ENCODE data around the gene CLIC6. TPM values are rescaled to one million over a fixed set of nuclear protein-coding genes. Genes with fewer than 3 reads are reported as not detected.

CLIC6 gene
- total RNA-seq, 1 donor: under 0.01 TPM

DNA sequence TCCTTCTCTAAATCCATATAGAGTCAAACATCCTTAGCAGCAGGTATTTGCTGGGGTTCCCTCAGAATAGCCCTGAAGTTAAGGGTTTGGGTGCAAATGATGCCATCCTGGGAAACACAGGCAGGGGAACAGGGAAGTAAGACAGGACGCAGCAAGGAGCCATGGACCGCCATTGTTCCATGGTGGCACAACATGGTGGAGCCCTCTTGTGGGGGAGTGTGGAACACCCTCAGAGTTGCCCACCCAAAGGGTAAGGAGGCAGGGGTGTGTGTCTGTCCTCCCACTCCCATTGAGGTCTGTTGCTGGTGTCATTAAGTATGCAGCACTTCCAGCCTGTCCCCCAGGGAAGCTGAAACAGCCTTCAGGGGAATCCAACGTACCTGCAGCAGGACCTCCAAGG lies 33.5 kb upstream of the CLIC6 start:
- TF ChIP-seq, protein P1, sequence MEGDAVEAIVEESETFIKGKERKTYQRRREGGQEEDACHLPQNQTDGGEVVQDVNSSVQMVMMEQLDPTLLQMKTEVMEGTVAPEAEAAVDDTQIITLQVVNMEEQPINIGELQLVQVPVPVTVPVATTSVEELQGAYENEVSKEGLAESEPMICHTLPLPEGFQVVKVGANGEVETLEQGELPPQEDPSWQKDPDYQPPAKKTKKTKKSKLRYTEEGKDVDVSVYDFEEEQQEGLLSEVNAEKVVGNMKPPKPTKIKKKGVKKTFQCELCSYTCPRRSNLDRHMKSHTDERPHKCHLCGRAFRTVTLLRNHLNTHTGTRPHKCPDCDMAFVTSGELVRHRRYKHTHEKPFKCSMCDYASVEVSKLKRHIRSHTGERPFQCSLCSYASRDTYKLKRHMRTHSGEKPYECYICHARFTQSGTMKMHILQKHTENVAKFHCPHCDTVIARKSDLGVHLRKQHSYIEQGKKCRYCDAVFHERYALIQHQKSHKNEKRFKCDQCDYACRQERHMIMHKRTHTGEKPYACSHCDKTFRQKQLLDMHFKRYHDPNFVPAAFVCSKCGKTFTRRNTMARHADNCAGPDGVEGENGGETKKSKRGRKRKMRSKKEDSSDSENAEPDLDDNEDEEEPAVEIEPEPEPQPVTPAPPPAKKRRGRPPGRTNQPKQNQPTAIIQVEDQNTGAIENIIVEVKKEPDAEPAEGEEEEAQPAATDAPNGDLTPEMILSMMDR (IDR thresholded peaks at IDR 0.05; ENCODE audit: extremely low read depth, low read depth, low read length): peak; percentile 37
- no peak overlapping the region for H3K4me2 ChIP-seq (ENCODE audit: insufficient read depth, low read length)
- H4K20me1 ChIP-seq (ENCODE audit: insufficient read depth, low read length): no peaks in the 10 kb centered on the region
- H3K9me3 ChIP-seq (ENCODE audit: low read depth, low read length): no peaks in the 10 kb centered on the region
- no peaks in the 10 kb centered on the region for H3K79me2 ChIP-seq (ENCODE audit: insufficient read depth, low read length)
- H3K4me1 ChIP-seq (ENCODE audit: insufficient read depth, low read length): peaks cover 4% of the 10 kb centered on the region
- H2AFZ ChIP-seq (ENCODE audit: low read length): no peak overlapping the region
- peaks cover 51% of the 10 kb centered on the region for H3K27me3 ChIP-seq (ENCODE audit: insufficient read depth, low read length)
- no peak overlapping the region for H3K27ac ChIP-seq (ENCODE audit: low read depth, low read length)
- no peak for DNase-seq (ENCODE audit: insufficient read length, low spot score, missing footprints)
- no peak overlapping the region for H3K4me3 ChIP-seq (ENCODE audit: insufficient read depth, low read length)
- H3K36me3 ChIP-seq (ENCODE audit: insufficient read depth, low read length): no peaks in the 10 kb centered on the region

- TF ChIP-seq, protein P1 (IDR thresholded peaks at IDR 0.05; ENCODE audit: extremely low read depth, low read depth, low read length): no peak
- Histone ChIP-seq H3K4me3 (ENCODE audit: insufficient read depth, low read length) (no peak overlapping the region), H3K4me1 (ENCODE audit: insufficient read depth, low read length) (peaks cover 9% of the 10 kb centered on the region), H3K4me2 (ENCODE audit: insufficient read depth, low read length) (no peak overlapping the region), H2AFZ (ENCODE audit: low read length) (no peak overlapping the region), H3K9me3 (ENCODE audit: low read depth, low read length) (no peaks in the 10 kb centered on the region), H3K27ac (ENCODE audit: low read depth, low read length) (no peak overlapping the region), H4K20me1 (ENCODE audit: insufficient read depth, low read length) (no peaks in the 10 kb centered on the region), H3K27me3 (ENCODE audit: insufficient read depth, low read length) (peaks cover 41% of the 10 kb centered on the region), H3K36me3 (ENCODE audit: insufficient read depth, low read length) (no peaks in the 10 kb centered on the region), H3K79me2 (ENCODE audit: insufficient read depth, low read length) (no peaks in the 10 kb centered on the region)
- no peak for DNase-seq (ENCODE audit: insufficient read length, low spot score, missing footprints)
These were observed 31.8 kb upstream of the CLIC6 start for GRCh38 chr21:34636961-34637360.

DNA sequence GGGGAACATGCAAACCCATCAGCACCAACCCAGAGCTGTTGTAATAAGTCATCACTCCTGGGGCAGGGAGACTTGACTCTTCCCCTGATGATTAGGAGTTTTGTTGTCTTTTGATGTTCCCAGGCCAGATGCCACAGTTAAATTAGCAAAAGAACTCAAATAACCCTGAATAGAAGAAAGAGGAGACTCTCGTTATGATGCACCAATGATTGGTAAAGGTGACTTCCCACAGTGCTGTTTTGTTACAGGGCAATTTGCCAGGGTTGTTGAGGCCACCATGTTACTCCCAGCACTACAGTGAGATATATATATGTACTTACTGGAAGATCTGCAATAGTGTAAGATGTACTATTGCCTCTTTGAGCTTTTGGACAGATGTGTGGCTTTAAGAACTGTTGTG lies 29.5 kb upstream of the CLIC6 start:
- Histone ChIP-seq H3K27ac (ENCODE audit: low read depth, low read length) (no peak overlapping the region), H3K9me3 (ENCODE audit: low read depth, low read length) (no peaks in the 10 kb centered on the region), H3K79me2 (ENCODE audit: insufficient read depth, low read length) (no peaks in the 10 kb centered on the region), H3K27me3 (ENCODE audit: insufficient read depth, low read length) (peaks cover 21% of the 10 kb centered on the region), H3K4me3 (ENCODE audit: insufficient read depth, low read length) (no peak overlapping the region), H3K36me3 (ENCODE audit: insufficient read depth, low read length) (no peaks in the 10 kb centered on the region), H4K20me1 (ENCODE audit: insufficient read depth, low read length) (no peaks in the 10 kb centered on the region), H3K4me2 (ENCODE audit: insufficient read depth, low read length) (no peak overlapping the region), H3K4me1 (ENCODE audit: insufficient read depth, low read length) (peaks cover 9% of the 10 kb centered on the region), H2AFZ (ENCODE audit: low read length) (no peak overlapping the region)
- no peak for DNase-seq (ENCODE audit: insufficient read length, low spot score, missing footprints)
- TF ChIP-seq, protein P1 (IDR thresholded peaks at IDR 0.05; ENCODE audit: extremely low read depth, low read depth, low read length): no peak

GRCh38 chr21:34639882-34640788 lies 28.7 kb upstream of the CLIC6 start:
- Histone ChIP-seq H3K27ac (ENCODE audit: low read depth, low read length) (peak overlapping the region; percentile 17), H4K20me1 (ENCODE audit: insufficient read depth, low read length) (no peaks in the 10 kb centered on the region), H3K4me2 (ENCODE audit: insufficient read depth, low read length) (peak overlapping the region; percentile 75), H3K9me3 (ENCODE audit: low read depth, low read length) (no peaks in the 10 kb centered on the region), H3K4me1 (ENCODE audit: insufficient read depth, low read length) (peaks cover 9% of the 10 kb centered on the region), H3K4me3 (ENCODE audit: insufficient read depth, low read length) (peak overlapping the region; percentile 57), H2AFZ (ENCODE audit: low read length) (peak overlapping the region; percentile 71), H3K27me3 (ENCODE audit: insufficient read depth, low read length) (peaks cover 14% of the 10 kb centered on the region), H3K36me3 (ENCODE audit: insufficient read depth, low read length) (no peaks in the 10 kb centered on the region), H3K79me2 (ENCODE audit: insufficient read depth, low read length) (no peaks in the 10 kb centered on the region)
- DNase-seq (ENCODE audit: insufficient read length, low spot score, missing footprints): no peak
- TF ChIP-seq, protein P1 (IDR thresholded peaks at IDR 0.05; ENCODE audit: extremely low read depth, low read depth, low read length): no peak

Data from osteoblast (primary cell).